IMR-90 (cell line): ENCODE measurements around the gene KIF13A. TPM values are rescaled to one million over a fixed set of nuclear protein-coding genes. Genes with fewer than 3 reads are reported as not detected.
A peak's percentile ranks its signal among the peaks of the same experiment; 100 is the strongest.

Source experiments
- ATAC-seq: fragments of 200-7000 bp; cut with Tn5 transposase; 2 replicates; pipeline ENCODE4 v1.9.1; 2020; ENCODE audit warnings: low read depth, mild to moderate bottlenecking, moderate library complexity
- BruUV-seq: library from RNA; stranded (reverse); fragments of 400-500 nt; replicated peaks from 2 replicates; lab custom pipeline; 2021; lab: Mats Ljungman, UMichigan
- CTCF ChIA-PET: fragments of 300-600 bp; formaldehyde crosslinking; extraction: SDS; loops from one replicate; lab custom pipeline; 2021; ENCODE audit warnings: antibody characterized with exemption; lab: Yijun Ruan, JAX
- POLR2A ChIA-PET: fragments of 300-600 bp; sonication (Branson Sonifier 250); formaldehyde crosslinking; loops from one replicate; lab custom pipeline; 2022; ENCODE audit warnings: antibody characterized with exemption; ENCODE audit not compliant: unreplicated experiment; lab: Charles Lee
- DNase-seq: peaks from one replicate; pipeline ENCODE4 v3.0.0; 2013
- H2AFZ ChIP-seq: replicated peaks from 2 replicates; pipeline ENCODE3; 2013; ENCODE audit warnings: low read length, mild to moderate bottlenecking; ENCODE audit not compliant: poor library complexity
- H2AK5ac ChIP-seq: 2 replicates; pipeline ENCODE4 v1.6.1; 2013; ENCODE audit warnings: low read depth, low read length, inconsistent platforms
- H2AK9ac ChIP-seq: replicated peaks from 2 replicates; pipeline ENCODE3; 2013; ENCODE audit warnings: mild to moderate bottlenecking, low read depth, low read length, moderate library complexity; ENCODE audit not compliant: poor library complexity
- H2BK120ac ChIP-seq: 2 replicates; pipeline ENCODE4 v1.6.1; 2013; ENCODE audit warnings: low read depth, low read length, inconsistent platforms
- H2BK15ac ChIP-seq: 3 replicates; pipeline ENCODE4 v1.6.1; 2013; ENCODE audit warnings: low read depth, low read length, inconsistent platforms
- H2BK20ac ChIP-seq: 2 replicates; pipeline ENCODE4 v1.6.1; 2013; ENCODE audit warnings: low read depth, mild to moderate bottlenecking, inconsistent platforms, low read length, moderate library complexity
- H2BK5ac ChIP-seq: 2 replicates; pipeline ENCODE4 v1.6.1; 2013; ENCODE audit warnings: mild to moderate bottlenecking, low read depth, low read length, inconsistent platforms; ENCODE audit not compliant: poor library complexity, severe bottlenecking
- H3K14ac ChIP-seq: replicated peaks from 2 replicates; pipeline ENCODE4 v1.6.1; 2013; ENCODE audit warnings: low read depth, low read length, inconsistent platforms
- H3K18ac ChIP-seq: 2 replicates; pipeline ENCODE4 v1.6.1; 2013; ENCODE audit warnings: low read depth, low read length, control low read depth
- H3K23ac ChIP-seq: 2 replicates; pipeline ENCODE4 v1.6.1; 2013; ENCODE audit warnings: low read depth, low read length, inconsistent platforms
- H3K27ac ChIP-seq: 2 replicates; pipeline ENCODE4 v1.5.1; 2013; ENCODE audit warnings: mild to moderate bottlenecking, control low read depth, low read length; ENCODE audit not compliant: insufficient read depth
- H3K27me3 ChIP-seq: 2 replicates; pipeline ENCODE4 v1.6.1; 2013; ENCODE audit warnings: low read length; ENCODE audit not compliant: control insufficient read depth, insufficient read depth
- H3K36me3 ChIP-seq: 2 replicates; pipeline ENCODE4 v1.6.1; 2013; ENCODE audit warnings: low read length, mixed read lengths; ENCODE audit not compliant: control insufficient read depth, insufficient read depth
- H3K4ac ChIP-seq: 2 replicates; pipeline ENCODE4 v1.6.1; 2013; ENCODE audit warnings: low read depth, low read length, inconsistent platforms
- H3K4me1 ChIP-seq: 2 replicates; pipeline ENCODE4 v1.6.1; 2013; ENCODE audit warnings: low read length, mixed read lengths; ENCODE audit not compliant: control insufficient read depth, insufficient read depth
- H3K4me2 ChIP-seq: 2 replicates; pipeline ENCODE4 v1.6.1; 2013; ENCODE audit warnings: low read depth, mild to moderate bottlenecking, control low read depth, low read length, moderate library complexity
- H3K4me3 ChIP-seq: 2 replicates; pipeline ENCODE4 v1.5.1; 2013; ENCODE audit warnings: low read depth, mild to moderate bottlenecking, control low read depth, low read length, moderate library complexity; ENCODE audit not compliant: insufficient read depth
- H3K56ac ChIP-seq: 2 replicates; pipeline ENCODE4 v1.6.1; 2013; ENCODE audit warnings: low read length, inconsistent platforms; ENCODE audit not compliant: insufficient read depth; ENCODE audit errors: extremely low read depth
- H3K79me1 ChIP-seq, 2 experiments: 2 replicates each; pipeline ENCODE4 v1.6.1; 2013; ENCODE audit warnings: low read length in 2 of 2, inconsistent platforms in 1 of 2, low read depth in 1 of 2
- H3K9ac ChIP-seq: 2 replicates; pipeline ENCODE4 v1.6.1; 2013; ENCODE audit warnings: low read depth, low read length, control low read depth
- H3K9me1 ChIP-seq: 2 replicates; pipeline ENCODE4 v1.6.1; 2013; ENCODE audit warnings: low read length, inconsistent platforms; ENCODE audit not compliant: insufficient read depth
- H3K9me3 ChIP-seq: 2 replicates; pipeline ENCODE4 v1.6.1; 2013; ENCODE audit warnings: low read length; ENCODE audit not compliant: control insufficient read depth, insufficient read depth
- H4K20me1 ChIP-seq: 2 replicates; pipeline ENCODE4 v1.6.1; 2013; ENCODE audit warnings: low read length, inconsistent platforms; ENCODE audit not compliant: insufficient read depth
- H4K5ac ChIP-seq: 2 replicates; pipeline ENCODE4 v1.6.1; 2013; ENCODE audit warnings: mild to moderate bottlenecking, low read depth, low read length, control low read depth
- H4K8ac ChIP-seq, 2 experiments: 2 replicates each; pipeline ENCODE4 v1.6.1; 2013; ENCODE audit warnings: low read depth in 2 of 2, low read length in 2 of 2, control low read depth in 1 of 2, inconsistent platforms in 1 of 2
- H4K91ac ChIP-seq: 2 replicates; pipeline ENCODE4 v1.6.1; 2013; ENCODE audit warnings: low read depth, low read length, inconsistent platforms; ENCODE audit not compliant: insufficient read depth
- CHD1 ChIP-seq: IDR thresholded peaks from 2 replicates; pipeline ENCODE4 v1.6.1; 2012; ENCODE audit warnings: low read depth, low read length, improper control_type of control experiment
- CTCF ChIP-seq: conservative IDR thresholded peaks from 2 replicates; pipeline ENCODE4 v1.5.1; 2012; ENCODE audit warnings: mild to moderate bottlenecking, low read depth, low read length, improper control_type of control experiment
- ELK1 ChIP-seq: fragments of 150-350 bp; IDR thresholded peaks from 2 replicates; pipeline ENCODE4 v1.6.1; 2016; ENCODE audit warnings: low read depth, mild to moderate bottlenecking, low read length, moderate library complexity, borderline replicate concordance
- FOS ChIP-seq: fragments of 150-350 bp; IDR thresholded peaks from 2 replicates; pipeline ENCODE4 v1.6.1; 2016; ENCODE audit warnings: low read depth, low read length
- MAZ ChIP-seq: IDR thresholded peaks from 2 replicates; pipeline ENCODE4 v1.6.1; 2012; ENCODE audit warnings: low read depth, mild to moderate bottlenecking, low read length, improper control_type of control experiment, moderate library complexity, borderline replicate concordance
- NFE2L2 ChIP-seq: fragments of 150-350 bp; IDR thresholded peaks from 2 replicates; pipeline ENCODE4 v1.6.1; 2016; ENCODE audit warnings: low read depth, mild to moderate bottlenecking, low read length
- POLR2A ChIP-seq: IDR thresholded peaks from 2 replicates; pipeline ENCODE4 v1.6.1; 2012; ENCODE audit warnings: mild to moderate bottlenecking, low read depth, low read length
- RAD21 ChIP-seq: IDR thresholded peaks from 2 replicates; pipeline ENCODE4 v1.6.1; 2012; ENCODE audit warnings: low read length, improper control_type of control experiment
- RFX5 ChIP-seq: IDR thresholded peaks from 2 replicates; pipeline ENCODE4 v1.8.0; 2012; ENCODE audit warnings: low read depth, mild to moderate bottlenecking, low read length, moderate library complexity
- USF2 ChIP-seq: fragments of 150-350 bp; IDR thresholded peaks from 2 replicates; pipeline ENCODE4 v1.6.1; 2017; ENCODE audit warnings: mild to moderate bottlenecking, antibody characterized with exemption, low read length, low read depth
- dilution Hi-C: fragments of 300-500 bp; cut with HindIII; formaldehyde crosslinking; loops from one replicate; pipeline ENCODE4 v1.14.3; 2018; ENCODE audit warnings: low sequenced_read_pairs; ENCODE audit not compliant: unreplicated experiment
- in situ Hi-C: fragments of 300-500 bp; cut with MboI; formaldehyde crosslinking; loops from 3 replicates; pipeline ENCODE4 v1.14.3; 2019; ENCODE audit warnings: low sequenced_read_pairs, inconsistent platforms, mixed read lengths
- intact Hi-C: fragments of 100-400 bp; cut with micrococcal nuclease; formaldehyde crosslinking; loops from 2 replicates; pipeline ENCODE4 v1.10.0; 2022
- polyA plus RNA-seq, 3 experiments: library from polyadenylated mRNA; depleted of rRNA; stranded (reverse); fragments of >200 nt; gene quantifications; 2 replicates each; pipeline ENCODE4 v1.2.3, GENCODE V29; 2012; ENCODE audit warnings: low replicate concordance in 1 of 3
- total RNA-seq: library from RNA; depleted of rRNA; stranded (reverse); fragments of >200 nt; gene quantifications from 2 replicates; pipeline ENCODE4 v1.2.3, GENCODE V29; 2012

KIF13A gene
- total and polyA plus RNA-seq, 2 of the 4 experiments (the other 2 are of a cell fraction), result 23.3 to 51.8 TPM

DNA sequence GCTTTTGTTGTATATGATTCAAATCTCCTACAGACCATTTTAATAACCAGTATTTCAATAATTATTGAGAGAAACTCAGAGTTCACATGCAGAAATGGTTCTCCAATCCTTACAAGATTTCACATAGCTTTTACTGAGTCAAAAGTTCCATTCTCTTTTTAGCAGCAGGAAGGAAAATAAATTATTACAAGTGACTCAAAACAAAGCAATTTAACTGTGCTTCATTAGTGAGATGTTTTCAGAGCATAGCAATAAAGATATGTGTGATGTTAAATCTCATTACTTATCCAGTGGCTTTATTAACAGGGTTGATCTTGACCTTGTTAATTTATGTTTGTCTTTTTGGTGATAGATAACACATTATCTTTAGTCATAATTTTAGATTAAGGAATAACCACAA lies 22.0 kb downstream of the KIF13A start:
- Histone ChIP-seq H2BK120ac (peak overlapping the region; percentile 78; the same call in 1 of the 2 replicates), H3K18ac (no peak overlapping the region), H2AK5ac (no peak overlapping the region), H3K4ac (peak overlapping the region; percentile 85; the same call in 1 of the 2 replicates), H2AK9ac (no peak overlapping the region), H3K23ac (no peak overlapping the region; the same call in 1 of the 2 replicates), H3K9ac (no peak overlapping the region), H2BK5ac (peak overlapping the region; percentile 82), H4K5ac (no peak overlapping the region), H3K4me3 (no peak overlapping the region), H3K4me1 (peaks cover 20% of the 10 kb centered on the region), H3K4me2 (no peak overlapping the region), H3K9me3 (no peaks in the 10 kb centered on the region), H2BK15ac (no peak overlapping the region), H4K91ac (0 out of 2 replicates have a peak overlapping the region, but pooled peaks have one; percentile 1), H3K9me1 (peaks cover 16% of the 10 kb centered on the region), H3K79me1 (peaks cover 23 to 65% of the 10 kb centered on the region in 2 experiments), H2BK20ac (no peak overlapping the region), H3K14ac (no peak overlapping the region), H3K36me3 (no peaks in the 10 kb centered on the region), H3K27me3 (no peaks in the 10 kb centered on the region), H4K8ac (no peak overlapping the region), H4K20me1 (peaks cover 20% of the 10 kb centered on the region), H3K56ac (no peak overlapping the region), H2AFZ (no peak overlapping the region), H3K27ac (no peak overlapping the region; the same call in 1 of the 2 replicates)
- intact Hi-C loops, result no loop called here
- CTCF ChIA-PET, result interaction anchor here (0.6 kb wide), 1 partner anchor 61 kb away, joined by 3 read pairs; no protein-coding TSS in a partner anchor
- no peak for ATAC-seq
- no peak for TF ChIP-seq MAZ
- TF ChIP-seq CTCF, result no peak
- no peak for TF ChIP-seq RAD21
- no peak for TF ChIP-seq RFX5
- no peak for TF ChIP-seq USF2
- TF ChIP-seq POLR2A, result no peak
- TF ChIP-seq ELK1, result no peak
- TF ChIP-seq FOS, result no peak
- no peak for TF ChIP-seq NFE2L2
- no peak for TF ChIP-seq CHD1
- in situ Hi-C loops, result no loop called here
- POLR2A ChIA-PET, result interaction anchor here (0.7 kb wide), 1 partner anchor 50 kb away, joined by 3 read pairs; no protein-coding TSS in a partner anchor
- dilution Hi-C loops, result no loop called here
- peak; percentile 65 for DNase-seq
- BruUV-seq, result no TSS peak
